Stimulated activated CD4-positive, alpha-beta T cell treated with anti-CD3 and anti-CD28 coated beads, Interleukin-12 subunit alpha, Interleukin-12 subunit beta, amount 100 ng/mL, for 24 hours (primary cell): ENCODE measurements around the gene DNAH3.
A peak's percentile ranks its signal among the peaks of the same experiment; 100 is the strongest.
"Not testable (repeated sequence)": the region's sequence is repeated elsewhere in the genome, so short reads cannot be mapped to it uniquely, and the experiment has no call there.

Experiments used
- DNase-seq, 2 experiments: peaks; one replicate each; pipeline ENCODE4 v3.0.0-alpha.2; 2020; ENCODE audit warnings: low read depth in 2 of 2

DNAH3 gene

DNA sequence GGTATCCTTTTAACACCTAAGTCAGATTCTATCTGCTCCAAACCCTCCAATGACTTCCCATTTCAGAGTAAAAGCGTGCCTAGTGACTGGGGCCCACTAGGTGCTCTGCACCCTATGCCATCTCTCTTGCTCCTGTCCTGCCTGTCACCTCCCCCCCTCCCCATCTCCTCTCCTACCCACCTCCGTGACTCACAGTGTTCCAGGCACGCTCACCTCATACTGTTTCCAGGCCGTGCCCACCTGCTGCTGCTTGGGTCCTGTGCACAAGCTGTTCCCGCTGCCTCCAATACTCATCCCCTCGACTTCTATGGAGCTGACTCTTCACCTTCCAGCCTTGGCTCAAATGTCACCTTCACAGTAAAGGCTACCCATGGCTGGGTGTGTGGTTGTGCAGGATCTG is 21.7 kb downstream of the DNAH3 start:
- no peak for DNase-seq

GRCh38 chr16:21126518-21126917 is 24.1 kb downstream of the DNAH3 start:
- DNase-seq: no peak

- DNase-seq: no peak
Measured at GRCh38 chr16:21125191-21125590, 25.5 kb downstream of the DNAH3 start.

DNA sequence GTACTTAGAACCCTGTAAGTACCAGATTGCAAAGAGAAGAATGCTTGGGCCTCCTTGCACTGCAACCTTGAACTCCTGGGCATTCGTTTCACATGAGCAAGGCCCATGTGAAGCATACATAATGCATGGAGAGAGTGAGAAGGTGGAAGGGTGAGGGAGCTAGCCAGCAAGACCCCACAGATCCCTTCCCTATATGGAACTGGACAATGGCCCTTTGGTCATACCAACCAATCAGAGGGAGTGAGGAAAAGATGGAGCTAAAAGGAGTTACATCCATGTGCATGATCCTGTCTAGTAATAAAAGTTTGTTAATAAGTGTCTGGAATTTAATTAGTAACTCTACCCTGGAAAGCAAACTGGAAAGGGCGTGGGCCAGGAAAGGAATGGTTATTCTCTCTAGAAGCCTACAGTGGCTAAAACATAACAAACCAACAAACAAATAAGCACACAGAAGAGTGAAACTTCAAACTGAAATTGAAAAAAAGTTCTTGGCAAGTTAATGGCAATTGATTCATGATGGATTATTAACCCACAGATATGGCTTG is 29.6 kb downstream of the DNAH3 start:
- DNase-seq: no peak

- no peak for DNase-seq
Measured at GRCh38 chr16:21117567-21117966, 33.1 kb downstream of the DNAH3 start.

GRCh38 chr16:21116148-21116693 is 34.4 kb downstream of the DNAH3 start:
- DNase-seq: peak in 1 of 2 experiments; percentile 0

GRCh38 chr16:21115551-21115950 is 35.1 kb downstream of the DNAH3 start:
- not testable (repeated sequence) for DNase-seq

DNA sequence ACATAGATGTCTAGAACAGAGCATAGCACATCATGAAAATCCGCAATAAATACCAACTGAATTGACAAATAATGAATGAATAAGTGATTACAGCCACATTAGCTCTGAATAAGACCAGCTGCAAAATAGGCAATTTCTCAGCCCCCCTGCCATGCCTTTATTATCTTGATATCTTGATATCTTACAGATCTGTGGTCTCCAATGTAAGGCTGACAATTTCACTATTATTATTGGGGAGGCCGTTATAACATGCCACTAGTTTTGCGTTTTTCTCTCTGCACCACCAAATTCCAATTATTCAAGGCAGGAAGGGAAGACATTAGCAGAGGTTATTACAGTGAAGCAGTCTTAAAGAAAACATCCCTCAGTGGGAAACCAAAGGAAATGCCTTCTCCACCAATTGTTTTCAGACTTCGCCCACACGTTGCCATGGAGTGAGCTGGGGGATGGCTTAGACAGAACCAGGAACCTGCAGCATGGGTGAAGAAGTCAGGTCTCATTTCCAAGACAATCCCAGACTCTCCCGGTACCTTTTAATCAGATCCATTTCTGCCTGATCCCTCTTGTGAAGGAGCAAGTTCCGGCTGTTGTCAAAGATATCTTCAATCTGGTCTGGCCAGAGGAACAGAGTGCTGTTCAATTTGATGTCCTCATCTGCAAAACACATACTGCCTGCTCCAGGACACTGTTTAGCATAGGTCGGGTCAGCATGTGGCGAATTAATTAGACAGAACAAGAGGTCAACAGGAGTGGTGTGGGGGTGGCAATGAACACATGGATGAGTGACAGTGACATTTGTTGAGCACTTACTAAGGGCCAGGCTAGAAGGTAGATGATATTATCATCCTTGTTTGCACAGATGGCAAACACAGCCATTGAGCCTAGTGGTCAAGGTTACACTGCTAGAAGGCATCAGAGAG is 46.4 kb downstream of the DNAH3 start:
- no peak for DNase-seq

GRCh38 chr16:21101631-21102420 is 48.8 kb downstream of the DNAH3 start:
- DNase-seq: peak in 1 of 2 experiments; percentile 17

DNA sequence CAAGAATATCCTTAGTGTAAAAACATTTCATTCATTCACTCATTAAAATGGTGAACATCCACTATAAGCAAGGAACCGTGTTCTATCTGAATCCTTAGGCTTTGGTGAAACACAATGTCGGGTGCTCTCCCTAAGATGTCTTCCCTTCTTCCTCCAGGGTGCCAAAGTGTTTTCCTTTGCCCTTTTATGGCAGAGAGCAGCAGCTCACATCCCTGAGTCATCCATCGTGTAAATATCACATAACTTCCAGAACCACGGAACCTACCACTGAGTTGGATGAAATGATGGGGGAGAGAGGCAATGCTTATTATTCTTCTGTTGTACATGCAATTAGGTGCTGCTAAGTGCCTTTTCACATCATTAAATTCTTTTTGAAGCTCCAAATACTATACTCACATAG is 50.2 kb downstream of the DNAH3 start:
- DNase-seq: no peak

- no peak for DNase-seq
Measured at GRCh38 chr16:21097151-21097550, 53.5 kb downstream of the DNAH3 start.

GRCh38 chr16:21094719-21095118 is 55.9 kb downstream of the DNAH3 start:
- DNase-seq: not testable (repeated sequence)

DNA sequence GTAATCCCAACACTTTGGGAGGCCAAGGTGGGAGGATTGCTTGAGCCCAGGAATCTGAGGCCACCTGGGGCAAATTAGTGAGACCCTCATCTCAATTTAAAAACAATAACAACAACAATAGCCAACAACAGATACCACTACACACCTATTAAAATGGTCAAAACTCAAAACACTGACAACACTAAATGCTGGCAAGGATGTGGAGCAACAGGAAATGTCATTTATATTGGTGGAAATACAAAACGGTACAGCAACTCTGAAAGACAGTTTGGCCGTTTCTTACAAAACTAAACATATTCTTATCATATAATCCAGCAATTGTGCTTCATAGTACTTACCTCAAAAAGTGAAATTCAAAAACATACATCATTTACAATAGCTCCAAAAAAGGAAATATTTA is 57.7 kb downstream of the DNAH3 start:
- DNase-seq: no peak

- DNase-seq: no peak
Measured at GRCh38 chr16:21088646-21089538, 61.8 kb downstream of the DNAH3 start.

GRCh38 chr16:21088143-21088542 is 62.5 kb downstream of the DNAH3 start:
- DNase-seq: no peak

GRCh38 chr16:21084631-21085225 is 65.9 kb downstream of the DNAH3 start:
- DNase-seq: no peak

DNA sequence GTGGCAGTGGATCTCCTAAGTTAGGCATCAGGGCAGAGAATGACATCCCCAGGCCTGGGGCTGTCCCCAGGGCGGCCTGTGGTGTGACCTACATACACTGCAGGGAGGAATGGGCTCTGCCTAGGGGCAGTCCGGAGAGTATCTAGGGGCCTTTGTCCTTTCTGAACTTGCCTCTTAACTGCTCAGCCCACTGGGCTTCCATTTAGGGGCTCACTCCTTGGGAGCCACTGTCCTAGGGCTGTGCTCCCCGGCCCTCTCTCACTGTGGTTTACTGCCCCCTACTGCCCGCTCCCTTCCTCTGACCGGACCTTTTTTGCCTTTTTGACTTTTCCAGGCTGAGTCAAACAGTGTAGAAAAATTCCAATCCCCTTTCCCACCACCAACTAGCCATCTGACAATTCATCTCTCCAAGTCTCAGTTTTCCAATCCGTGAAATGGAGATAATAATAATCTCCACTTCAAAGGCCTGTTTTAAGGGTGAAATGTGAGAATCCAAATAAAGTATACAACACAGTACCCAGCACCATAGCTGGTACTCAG is 66.8 kb downstream of the DNAH3 start:
- peak; percentile 9 to 50 for DNase-seq

GRCh38 chr16:21081329-21081728 is 69.3 kb downstream of the DNAH3 start:
- no peak for DNase-seq

DNA sequence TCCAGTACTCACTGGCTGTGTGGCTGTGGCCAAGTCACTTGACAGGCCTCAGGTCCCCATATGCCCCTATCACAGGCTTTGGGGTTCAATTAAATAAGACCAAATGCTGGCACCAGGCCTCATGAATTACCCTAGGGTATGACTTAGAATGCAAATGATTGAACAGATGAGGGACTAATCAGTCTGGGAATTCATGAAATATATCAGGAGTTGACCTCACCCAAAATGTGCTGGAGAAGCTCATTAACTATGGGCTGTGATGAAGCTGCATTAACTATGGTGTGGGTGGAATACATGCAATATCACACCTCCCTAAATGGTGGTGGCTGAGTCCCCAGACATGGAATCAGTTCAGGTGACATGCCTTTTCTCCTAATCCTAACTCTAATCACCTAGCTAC is 72.1 kb downstream of the DNAH3 start:
- no peak for DNase-seq

DNA sequence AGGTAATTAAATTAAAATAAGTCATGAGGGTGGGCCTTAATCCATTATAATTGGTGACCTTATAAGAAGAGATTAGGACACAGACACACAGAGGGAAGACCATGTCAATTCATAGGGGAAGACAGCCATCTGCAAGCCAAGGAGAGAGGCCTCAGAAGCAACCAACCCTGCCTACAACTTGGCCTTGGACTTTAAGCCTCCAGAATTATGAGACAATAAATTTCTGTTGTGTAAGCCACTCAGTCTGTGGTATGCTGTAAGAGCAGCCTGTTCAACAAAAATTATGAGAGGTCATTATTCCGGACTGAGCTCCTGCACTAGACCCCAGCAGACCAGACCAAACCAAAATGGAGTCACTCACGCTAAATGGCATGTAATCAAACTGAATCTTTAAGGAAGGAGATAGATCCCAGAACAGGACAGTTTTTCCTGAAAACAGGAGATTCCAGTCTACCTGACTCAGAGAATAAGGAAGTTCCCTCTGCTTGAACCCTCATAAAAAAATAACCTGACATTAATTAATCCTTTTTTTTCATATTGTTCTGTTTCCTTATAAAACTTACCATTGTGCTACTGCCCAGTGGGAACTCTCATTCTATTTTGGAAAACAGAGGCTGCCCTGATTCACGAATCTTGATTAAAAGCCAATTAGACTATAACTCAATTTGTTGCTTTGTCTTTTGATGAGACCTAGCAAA is 74.3 kb downstream of the DNAH3 start:
- DNase-seq: no peak
